Activated CD8-positive, alpha-beta memory T cell treated with anti-CD3 and anti-CD28 coated beads for 24 hours (primary cell): ENCODE measurements around the gene DYNLT5.
A peak's percentile ranks its signal among the peaks of the same experiment; 100 is the strongest.
"Not testable (repeated sequence)": the region's sequence is repeated elsewhere in the genome, so short reads cannot be mapped to it uniquely, and the experiment has no call there.

Source experiments
- DNase-seq: peaks from one replicate; pipeline ENCODE4 v3.0.0-alpha.2; 2020

Gene DYNLT5

GRCh38 chr1:66752000-66752592 is at the start of gene DYNLT5:
TSS of gene DYNLT5 (plus strand) at chr1:66752459. CDS start at chr1:66754659, 2,200 bp downstream.
- peak; percentile 62 for DNase-seq

GRCh38 chr1:66704177-66704875 is 47.9 kb upstream of the DYNLT5 start:
- no peak for DNase-seq

- no peak for DNase-seq
Observed at GRCh38 chr1:66705110-66705509, 47.1 kb upstream of the DYNLT5 start.

- DNase-seq = no peak
Observed at GRCh38 chr1:66711420-66711819, 40.8 kb upstream of the DYNLT5 start.

- DNase-seq = no peak
Observed at GRCh38 chr1:66712839-66713238, 39.4 kb upstream of the DYNLT5 start.

GRCh38 chr1:66723985-66724384 is 28.3 kb upstream of the DYNLT5 start:
- DNase-seq = no peak

- peak; percentile 65 for DNase-seq
Observed at GRCh38 chr1:66725885-66726665, 26.2 kb upstream of the DYNLT5 start.

- DNase-seq = no peak
Observed at GRCh38 chr1:66728021-66728420, 24.2 kb upstream of the DYNLT5 start.

GRCh38 chr1:66728716-66729115 is 23.5 kb upstream of the DYNLT5 start:
- not testable (repeated sequence) for DNase-seq

GRCh38 chr1:66729119-66729518 is 23.1 kb upstream of the DYNLT5 start:
- no peak for DNase-seq

GRCh38 chr1:66729523-66729922 is 22.7 kb upstream of the DYNLT5 start:
- no peak for DNase-seq

GRCh38 chr1:66730462-66730861 is 21.8 kb upstream of the DYNLT5 start:
- no peak for DNase-seq

GRCh38 chr1:66731170-66731865 is 20.9 kb upstream of the DYNLT5 start:
- DNase-seq = no peak

- no peak for DNase-seq
Observed at GRCh38 chr1:66732407-66733166, 19.7 kb upstream of the DYNLT5 start.

- no peak for DNase-seq
Observed at GRCh38 chr1:66733348-66734017, 18.8 kb upstream of the DYNLT5 start.

- not testable (repeated sequence) for DNase-seq
Observed at GRCh38 chr1:66734531-66734930, 17.7 kb upstream of the DYNLT5 start.

- no peak for DNase-seq
Observed at GRCh38 chr1:66737836-66738235, 14.4 kb upstream of the DYNLT5 start.

- DNase-seq = no peak
Observed at GRCh38 chr1:66739401-66740157, 12.7 kb upstream of the DYNLT5 start.

- DNase-seq = no peak
Observed at GRCh38 chr1:66745451-66745850, 6.8 kb upstream of the DYNLT5 start.

- no peak for DNase-seq
Observed at GRCh38 chr1:66747501-66747900, 4.8 kb upstream of the DYNLT5 start.

GRCh38 chr1:66750577-66750976 is 1.7 kb upstream of the DYNLT5 start:
- no peak for DNase-seq
